ENCODE results near the gene BRF1.
"Not testable (repeated sequence)": the region's sequence is repeated elsewhere in the genome, so short reads cannot be mapped to it uniquely, and the experiment has no call there.

BRF1 gene

GRCh38 chr14:105294142-105294597 lies 6.6 kb downstream of the BRF1 start:
- no peak for TF ChIP-seq SUZ12 (IDR thresholded peaks at IDR 0.05; ENCODE audit: extremely low read depth, insufficient read depth, insufficient read length)
- TF ChIP-seq ZNF274 (IDR thresholded peaks at IDR 0.05; ENCODE audit: low read depth, low read length), result no peak
- TF ChIP-seq YY1 (IDR thresholded peaks at IDR 0.05; ENCODE audit: insufficient read depth, insufficient read length), result no peak
- Histone ChIP-seq H3K9me3 (ENCODE audit: insufficient read depth, low read length) (no peaks in the 10 kb centered on the region), H3K9ac (ENCODE audit: insufficient read length, low read depth) (no peak overlapping the region), H3K27me3 (ENCODE audit: insufficient read depth, insufficient read length) (no peaks in the 10 kb centered on the region), H3K4me3 (ENCODE audit: insufficient read length, low read depth) (no peak overlapping the region), H3K36me3 (ENCODE audit: insufficient read depth, insufficient read length, low read length) (no peaks in the 10 kb centered on the region), H3K4me1 (ENCODE audit: insufficient read depth, insufficient read length) (peaks cover 5% of the 10 kb centered on the region)
- no peak for DNase-seq (ENCODE audit: low read depth, low spot score)

DNA sequence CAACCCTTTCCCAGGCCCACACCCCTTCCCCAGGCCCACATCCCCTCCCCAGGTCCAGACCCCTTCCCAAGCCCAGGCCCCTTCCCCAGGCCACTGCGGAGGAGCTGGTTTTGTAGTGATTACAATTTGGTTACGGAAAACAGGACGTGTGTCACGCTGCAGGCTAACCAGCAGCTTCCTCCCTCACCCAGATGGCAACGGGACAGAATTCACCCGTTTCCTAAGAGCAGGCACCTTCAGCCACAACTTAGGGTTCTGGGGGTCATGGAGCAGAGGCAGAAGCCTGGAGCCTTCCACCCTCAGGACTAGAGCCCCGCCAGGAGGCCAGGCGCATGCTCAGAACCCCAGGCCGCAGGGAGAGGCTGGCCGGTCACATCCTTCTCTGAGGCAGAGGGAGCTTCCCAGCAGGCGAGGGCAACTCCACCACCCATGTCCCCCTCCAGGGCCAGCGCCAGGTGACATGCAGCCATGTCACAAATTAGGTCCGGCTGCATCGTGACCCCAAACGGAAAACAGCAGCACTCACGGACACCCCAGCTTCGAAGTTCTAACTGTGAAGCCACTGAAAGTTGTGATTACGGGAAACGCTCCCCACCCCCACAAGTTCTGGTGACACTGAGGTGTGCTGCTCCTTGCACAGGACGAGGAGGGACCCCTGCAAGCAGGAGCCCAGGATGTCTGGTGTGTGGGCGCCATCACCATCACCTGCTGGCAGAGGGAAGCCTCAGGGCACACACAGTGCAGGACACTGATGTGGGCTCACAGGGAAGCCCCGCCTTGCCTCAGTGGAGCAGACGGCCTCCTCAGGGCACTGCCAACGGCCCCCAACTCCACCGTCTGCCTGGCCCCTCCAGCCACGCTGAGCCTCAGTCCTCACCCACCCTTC lies 7.7 kb downstream of the BRF1 start:
- H3K4me1 ChIP-seq (ENCODE audit: insufficient read depth, insufficient read length), result peaks cover 5% of the 10 kb centered on the region
- no peak overlapping the region for H3K9ac ChIP-seq (ENCODE audit: insufficient read length, low read depth)
- no peak for TF ChIP-seq ZNF274 (IDR thresholded peaks at IDR 0.05; ENCODE audit: low read depth, low read length)
- no peaks in the 10 kb centered on the region for H3K9me3 ChIP-seq (ENCODE audit: insufficient read depth, low read length)
- DNase-seq (ENCODE audit: low read depth, low spot score), result no peak
- no peak overlapping the region for H3K4me3 ChIP-seq (ENCODE audit: insufficient read length, low read depth)
- no peaks in the 10 kb centered on the region for H3K27me3 ChIP-seq (ENCODE audit: insufficient read depth, insufficient read length)
- no peaks in the 10 kb centered on the region for H3K36me3 ChIP-seq (ENCODE audit: insufficient read depth, insufficient read length, low read length)

GRCh38 chr14:105290621-105291346 lies 10.0 kb downstream of the BRF1 start:
- Histone ChIP-seq H3K27me3 (ENCODE audit: insufficient read depth, insufficient read length) (no peaks in the 10 kb centered on the region), H3K4me1 (ENCODE audit: insufficient read depth, insufficient read length) (peaks cover 11% of the 10 kb centered on the region), H3K9ac (ENCODE audit: insufficient read length, low read depth) (no peak overlapping the region), H3K36me3 (ENCODE audit: insufficient read depth, insufficient read length, low read length) (no peaks in the 10 kb centered on the region), H3K4me3 (ENCODE audit: insufficient read length, low read depth) (no peak overlapping the region), H3K9me3 (ENCODE audit: insufficient read depth, low read length) (no peaks in the 10 kb centered on the region)
- TF ChIP-seq YY1 (IDR thresholded peaks at IDR 0.05; ENCODE audit: insufficient read depth, insufficient read length) (no peak), ZNF274 (IDR thresholded peaks at IDR 0.05; ENCODE audit: low read depth, low read length) (no peak), SUZ12 (IDR thresholded peaks at IDR 0.05; ENCODE audit: extremely low read depth, insufficient read depth, insufficient read length) (no peak)
- no peak for DNase-seq (ENCODE audit: low read depth, low spot score)

- not testable (repeated sequence) for DNase-seq (ENCODE audit: low read depth, low spot score)
Observed at GRCh38 chr14:105288936-105289335, 11.9 kb downstream of the BRF1 start.

GRCh38 chr14:105287249-105288102 lies 13.3 kb downstream of the BRF1 start:
- H3K9ac ChIP-seq (ENCODE audit: insufficient read length, low read depth), result no peak overlapping the region
- DNase-seq (ENCODE audit: low read depth, low spot score), result no peak
- TF ChIP-seq SUZ12 (IDR thresholded peaks at IDR 0.05; ENCODE audit: extremely low read depth, insufficient read depth, insufficient read length), result no peak
- H3K27me3 ChIP-seq (ENCODE audit: insufficient read depth, insufficient read length), result no peaks in the 10 kb centered on the region
- H3K4me1 ChIP-seq (ENCODE audit: insufficient read depth, insufficient read length), result peaks cover 16% of the 10 kb centered on the region
- no peaks in the 10 kb centered on the region for H3K36me3 ChIP-seq (ENCODE audit: insufficient read depth, insufficient read length, low read length)
- H3K9me3 ChIP-seq (ENCODE audit: insufficient read depth, low read length), result no peaks in the 10 kb centered on the region
- no peak overlapping the region for H3K4me3 ChIP-seq (ENCODE audit: insufficient read length, low read depth)

More at GRCh38 chr14:105288936-105289335, 11.9 kb downstream of the BRF1 start:
- H3K9me3 ChIP-seq (ENCODE audit: insufficient read depth, low read length); H3K9ac ChIP-seq (ENCODE audit: insufficient read length, low read depth); H3K36me3 ChIP-seq (ENCODE audit: insufficient read depth, insufficient read length, low read length); H3K4me3 ChIP-seq (ENCODE audit: insufficient read length, low read depth); H3K27me3 ChIP-seq (ENCODE audit: insufficient read depth, insufficient read length): not testable (repeated sequence)
- H3K4me1 ChIP-seq (ENCODE audit: insufficient read depth, insufficient read length), result peaks cover 14% of the 10 kb centered on the region

DNA sequence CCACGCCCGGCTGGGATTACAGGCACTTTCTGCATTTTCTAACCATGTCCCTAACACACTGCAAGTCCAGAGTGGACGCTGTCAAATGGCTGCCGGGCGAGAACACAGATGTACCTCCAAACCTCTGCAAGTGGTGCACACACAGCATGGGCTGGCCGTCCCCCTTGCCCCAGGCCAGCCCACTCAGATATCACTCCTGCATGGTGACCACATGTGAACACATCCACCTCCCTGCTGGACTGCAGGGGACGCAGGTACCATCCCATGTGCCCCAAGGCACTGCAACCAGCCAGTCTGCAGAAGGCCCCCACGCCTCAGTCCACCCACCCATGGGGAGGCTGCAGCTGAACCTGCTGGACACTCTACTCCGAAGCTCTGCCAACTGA lies 14.0 kb downstream of the BRF1 start:
- DNase-seq (ENCODE audit: low read depth, low spot score), result no peak
- Histone ChIP-seq H3K9ac (ENCODE audit: insufficient read length, low read depth) (no peak overlapping the region), H3K27me3 (ENCODE audit: insufficient read depth, insufficient read length) (no peaks in the 10 kb centered on the region), H3K36me3 (ENCODE audit: insufficient read depth, insufficient read length, low read length) (no peaks in the 10 kb centered on the region), H3K4me3 (ENCODE audit: insufficient read length, low read depth) (no peak overlapping the region), H3K4me1 (ENCODE audit: insufficient read depth, insufficient read length) (peaks cover 16% of the 10 kb centered on the region), H3K9me3 (ENCODE audit: insufficient read depth, low read length) (no peaks in the 10 kb centered on the region)
- no peak for TF ChIP-seq ZNF274 (IDR thresholded peaks at IDR 0.05; ENCODE audit: low read depth, low read length)
- TF ChIP-seq SUZ12 (IDR thresholded peaks at IDR 0.05; ENCODE audit: extremely low read depth, insufficient read depth, insufficient read length), result no peak
- no peak for TF ChIP-seq YY1 (IDR thresholded peaks at IDR 0.05; ENCODE audit: insufficient read depth, insufficient read length)

DNA sequence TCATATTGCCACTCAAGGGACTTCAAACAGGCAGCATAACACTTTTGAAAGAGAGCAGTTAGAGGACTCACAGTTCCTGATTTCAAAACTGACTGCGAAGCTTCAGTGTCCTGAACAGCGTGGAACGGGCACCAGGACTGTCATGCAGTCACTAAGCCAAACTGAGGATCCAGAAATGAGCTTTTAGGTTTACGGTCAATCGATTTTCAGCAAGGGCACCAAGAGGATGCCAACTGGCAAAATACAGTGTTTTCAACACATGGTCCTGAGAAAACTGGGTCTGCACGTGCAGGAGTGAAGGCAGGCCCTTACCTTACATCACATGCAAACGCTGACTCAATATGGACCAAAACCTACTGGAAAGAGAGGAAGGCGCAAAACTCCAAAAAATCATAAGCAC lies 15.6 kb downstream of the BRF1 start:
- DNase-seq (ENCODE audit: low read depth, low spot score), result no peak
- no peak overlapping the region for H3K4me3 ChIP-seq (ENCODE audit: insufficient read length, low read depth)
- H3K27me3 ChIP-seq (ENCODE audit: insufficient read depth, insufficient read length), result no peaks in the 10 kb centered on the region
- no peak for TF ChIP-seq SUZ12 (IDR thresholded peaks at IDR 0.05; ENCODE audit: extremely low read depth, insufficient read depth, insufficient read length)
- no peak for TF ChIP-seq YY1 (IDR thresholded peaks at IDR 0.05; ENCODE audit: insufficient read depth, insufficient read length)
- no peak for TF ChIP-seq ZNF274 (IDR thresholded peaks at IDR 0.05; ENCODE audit: low read depth, low read length)
- H3K36me3 ChIP-seq (ENCODE audit: insufficient read depth, insufficient read length, low read length), result no peaks in the 10 kb centered on the region
- no peaks in the 10 kb centered on the region for H3K9me3 ChIP-seq (ENCODE audit: insufficient read depth, low read length)
- no peak overlapping the region for H3K9ac ChIP-seq (ENCODE audit: insufficient read length, low read depth)
- peaks cover 16% of the 10 kb centered on the region for H3K4me1 ChIP-seq (ENCODE audit: insufficient read depth, insufficient read length)

Measured in NT2/D1 (cell line).